Smooth muscle cell (in vitro differentiated cells): ENCODE measurements around the gene GLG1. TPM values are rescaled to one million over a fixed set of nuclear protein-coding genes. Genes with fewer than 3 reads are reported as not detected.
A peak's percentile ranks its signal among the peaks of the same experiment; 100 is the strongest.
"Not testable (repeated sequence)": the region's sequence is repeated elsewhere in the genome, so short reads cannot be mapped to it uniquely, and the experiment has no call there.

Source experiments
- DNase-seq: peaks from one replicate; lab custom pipeline; 2025; ENCODE audit not compliant: unreplicated experiment; lab: John Stamatoyannopoulos, UW
- H2AFZ ChIP-seq: fragments of 200-600 bp; sonication (generic); 2 replicates; pipeline ENCODE4 v1.6.0; 2016; ENCODE audit warnings: antibody characterized with exemption, low read depth, mild to moderate bottlenecking
- H3F3A ChIP-seq: fragments of 200-600 bp; sonication (generic); 2 replicates; pipeline ENCODE4 v1.6.0; 2017; ENCODE audit warnings: antibody characterized with exemption, low read depth
- H3K27ac ChIP-seq: fragments of 200-600 bp; sonication (generic); 2 replicates; pipeline ENCODE4 v1.5.1; 2016; ENCODE audit warnings: low read depth, mild to moderate bottlenecking
- H3K27me3 ChIP-seq: fragments of 200-600 bp; sonication (generic); 2 replicates; pipeline ENCODE4 v1.6.1; 2016; ENCODE audit warnings: low read depth, mild to moderate bottlenecking
- H3K36me3 ChIP-seq: fragments of 200-600 bp; sonication (generic); 2 replicates; pipeline ENCODE4 v1.5.1; 2016; ENCODE audit warnings: low read depth
- H3K4me1 ChIP-seq: fragments of 200-600 bp; sonication (generic); 2 replicates; pipeline ENCODE4 v1.5.1; 2016; ENCODE audit warnings: low read depth
- H3K4me2 ChIP-seq: fragments of 200-600 bp; sonication (generic); 2 replicates; pipeline ENCODE4 v1.6.0; 2016; ENCODE audit warnings: mild to moderate bottlenecking
- H3K4me3 ChIP-seq: fragments of 200-600 bp; sonication (generic); 2 replicates; pipeline ENCODE4 v1.5.1; 2016; ENCODE audit warnings: mild to moderate bottlenecking
- H3K79me2 ChIP-seq: fragments of 200-600 bp; sonication (generic); 2 replicates; pipeline ENCODE4 v1.6.0; 2016; ENCODE audit warnings: low read depth, mild to moderate bottlenecking
- H3K9ac ChIP-seq: fragments of 200-600 bp; sonication (generic); 2 replicates; pipeline ENCODE4 v1.6.0; 2016; ENCODE audit warnings: low read depth
- H3K9me3 ChIP-seq: fragments of 200-600 bp; sonication (generic); replicated peaks from 2 replicates; pipeline ENCODE4 v1.5.1; 2016; ENCODE audit warnings: low read depth
- H4K20me1 ChIP-seq: fragments of 200-600 bp; sonication (generic); 2 replicates; pipeline ENCODE4 v1.6.0; 2016; ENCODE audit warnings: low read depth
- WGBS: methylation state at CpG from one replicate; pipeline ENCODE4 v1.1.7; 2016; ENCODE audit warnings: low lambda C conversion rate; 5-methylcytosine and 5-hydroxymethylcytosine counted together
- polyA plus RNA-seq: library from polyadenylated mRNA; unstranded; fragments of >200 nt; fragmentation: Nextera tagmentation; extraction: Ambion mirVana; gene quantifications from 2 replicates; pipeline ENCODE4 v1.2.1, GENCODE V29; 2016
- total RNA-seq: library from RNA; depleted of rRNA; stranded (reverse); fragments of >200 nt; gene quantifications from 2 replicates; pipeline ENCODE4 v1.2.3, GENCODE V29; 2014

GLG1 gene
- total and polyA plus RNA-seq, 2 experiments from 2014 or later: 131 to 140 TPM

- not testable (repeated sequence) for H3F3A ChIP-seq, H4K20me1 ChIP-seq, H2AFZ ChIP-seq, H3K4me3 ChIP-seq, H3K9me3 ChIP-seq, DNase-seq, H3K4me1 ChIP-seq, H3K27me3 ChIP-seq, H3K36me3 ChIP-seq, H3K27ac ChIP-seq, H3K9ac ChIP-seq, H3K4me2 ChIP-seq, H3K79me2 ChIP-seq
- 67% methylated on average over 5 of the region's 13 CpGs for WGBS
Measured at GRCh38 chr16:74412138-74412774, 194.7 kb downstream of the GLG1 start.

DNA sequence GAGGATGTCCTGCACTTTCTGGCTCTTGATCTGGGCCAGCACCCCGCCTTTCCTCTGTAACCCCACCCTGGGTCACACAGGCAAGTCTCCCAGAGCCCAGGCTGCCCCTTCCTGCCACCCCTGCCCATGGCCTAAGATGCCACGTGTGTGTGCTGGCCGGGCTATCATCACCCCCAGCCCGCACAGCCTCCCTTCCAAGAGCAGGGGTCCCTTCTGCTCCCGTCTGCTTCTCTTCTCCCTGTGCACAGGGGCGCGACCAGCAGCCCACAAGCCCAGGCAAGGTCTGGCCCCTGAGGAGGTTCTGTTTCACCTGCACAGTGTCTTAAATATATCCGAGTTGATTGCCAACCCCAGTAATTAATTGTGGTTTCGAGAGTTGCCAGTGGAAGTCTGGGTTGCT is 195.9 kb downstream of the GLG1 start:
- not testable (repeated sequence) for H3K9me3 ChIP-seq, H3K4me2 ChIP-seq, H3K27me3 ChIP-seq, H3K27ac ChIP-seq, H3K79me2 ChIP-seq, H4K20me1 ChIP-seq, H3F3A ChIP-seq, H3K9ac ChIP-seq, H3K4me3 ChIP-seq, H3K36me3 ChIP-seq, H2AFZ ChIP-seq, H3K4me1 ChIP-seq, DNase-seq
- WGBS: 93% methylated on average over 8 of the region's 9 CpGs

- not testable (repeated sequence) for H3K27ac ChIP-seq, DNase-seq, H3K4me3 ChIP-seq, H3K27me3 ChIP-seq, H3F3A ChIP-seq, H3K36me3 ChIP-seq, H3K9ac ChIP-seq, H3K4me2 ChIP-seq, H3K4me1 ChIP-seq, H3K9me3 ChIP-seq, H2AFZ ChIP-seq, H4K20me1 ChIP-seq, H3K79me2 ChIP-seq
- WGBS: 91% methylated on average over 8 of the region's 18 CpGs
Measured at GRCh38 chr16:74410057-74410957, 196.6 kb downstream of the GLG1 start.

GRCh38 chr16:74409185-74409981 is 197.5 kb downstream of the GLG1 start:
- not testable (repeated sequence) for H3K27ac ChIP-seq, H3K4me1 ChIP-seq, H3K9ac ChIP-seq, H3K4me2 ChIP-seq, H3K79me2 ChIP-seq, H3K4me3 ChIP-seq, H3K9me3 ChIP-seq, H2AFZ ChIP-seq, H3F3A ChIP-seq, H4K20me1 ChIP-seq, H3K27me3 ChIP-seq, H3K36me3 ChIP-seq, DNase-seq
- 95% methylated on average over 12 of the region's 15 CpGs for WGBS

DNA sequence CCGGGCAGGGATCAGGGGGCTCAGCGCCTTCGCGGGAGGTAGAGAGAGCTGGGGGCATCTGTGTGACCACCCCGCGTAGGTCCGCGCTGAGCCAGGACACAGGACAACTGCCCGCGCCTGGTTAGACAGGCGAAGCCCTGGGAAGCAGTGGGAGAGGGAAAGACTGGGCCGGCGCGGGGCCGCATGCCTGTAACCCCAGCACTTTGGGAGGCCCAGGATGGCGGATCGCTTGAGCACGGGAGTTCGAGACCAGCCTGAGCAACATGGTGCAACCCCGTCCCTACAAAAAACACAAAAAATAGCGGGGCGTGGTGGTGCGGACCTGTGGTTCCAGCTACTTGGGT is 199.6 kb downstream of the GLG1 start:
- not testable (repeated sequence) for H3K9ac ChIP-seq, H3F3A ChIP-seq, H4K20me1 ChIP-seq, H3K79me2 ChIP-seq, H3K27me3 ChIP-seq, H2AFZ ChIP-seq, H3K4me1 ChIP-seq, H3K36me3 ChIP-seq, H3K27ac ChIP-seq, DNase-seq, H3K9me3 ChIP-seq
- Histone ChIP-seq H3K4me2 (peak overlapping the region; percentile 82), H3K4me3 (peak overlapping the region; percentile 49)
- 25% methylated on average over 15 of the region's 23 CpGs for WGBS

GRCh38 chr16:74406600-74407361 is 200.1 kb downstream of the GLG1 start:
- H3K36me3 ChIP-seq, H3K27ac ChIP-seq, H2AFZ ChIP-seq, DNase-seq, H3K9ac ChIP-seq, H4K20me1 ChIP-seq, H3K4me1 ChIP-seq, H3K9me3 ChIP-seq, H3K27me3 ChIP-seq, H3K79me2 ChIP-seq, H3F3A ChIP-seq: not testable (repeated sequence)
- WGBS: no CpG with 5 or more reads among the region's 71 CpGs
- Histone ChIP-seq H3K4me2 (peak overlapping the region; percentile 82), H3K4me3 (peak overlapping the region; percentile 49)

DNA sequence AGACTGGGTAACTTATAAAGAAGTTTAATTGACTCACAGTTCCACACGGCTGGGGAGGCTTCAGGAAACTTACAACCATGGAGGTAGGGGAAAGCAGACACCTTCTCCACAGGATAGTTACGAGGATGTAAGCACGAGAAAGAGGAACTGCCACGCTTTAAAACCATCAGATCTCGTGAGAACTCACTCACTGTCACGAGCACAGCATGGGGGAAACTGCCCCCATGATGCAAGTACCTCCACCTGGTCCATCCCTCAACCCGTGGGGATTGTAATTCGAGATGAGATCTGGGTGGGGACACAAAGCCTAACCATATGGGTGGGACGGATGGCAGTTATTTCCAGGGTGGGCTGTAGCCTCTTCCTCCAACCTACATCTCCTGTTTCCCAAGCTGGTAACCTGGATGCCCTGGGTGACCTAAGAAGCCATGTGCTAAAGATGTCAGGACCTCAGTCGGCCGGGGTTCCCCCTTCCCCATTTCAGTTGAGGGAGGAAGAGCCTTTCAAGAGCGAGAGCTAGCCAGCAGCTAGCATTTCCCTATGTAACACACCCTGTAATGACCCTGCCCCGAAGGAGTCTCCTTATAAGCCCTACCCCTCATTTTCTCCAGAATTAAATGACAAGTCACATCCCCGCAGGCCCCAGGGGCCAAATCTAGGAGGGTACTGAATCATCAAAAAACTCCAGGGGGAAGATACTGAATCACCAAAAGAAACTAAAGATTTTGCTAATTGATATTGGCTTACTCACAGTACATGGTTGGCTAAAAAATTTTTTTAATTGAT is 202.6 kb downstream of the GLG1 start:
- not testable (repeated sequence) for H3K4me1 ChIP-seq, H3K9ac ChIP-seq, H3F3A ChIP-seq, H3K27me3 ChIP-seq, H3K4me2 ChIP-seq, H3K27ac ChIP-seq, H3K79me2 ChIP-seq, H4K20me1 ChIP-seq, H3K9me3 ChIP-seq, H3K36me3 ChIP-seq, H3K4me3 ChIP-seq, DNase-seq, H2AFZ ChIP-seq
- 74% methylated on average over 8 of the region's 14 CpGs for WGBS
